Activated CD4-positive, alpha-beta T cell treated with anti-CD3 and anti-CD28 coated beads for 1 hour (primary cell): ENCODE measurements around the gene FREM1.

ENCODE experiments used
- DNase-seq: peaks from one replicate; pipeline ENCODE4 v3.0.0-alpha.2; 2020

The FREM1 gene

DNA sequence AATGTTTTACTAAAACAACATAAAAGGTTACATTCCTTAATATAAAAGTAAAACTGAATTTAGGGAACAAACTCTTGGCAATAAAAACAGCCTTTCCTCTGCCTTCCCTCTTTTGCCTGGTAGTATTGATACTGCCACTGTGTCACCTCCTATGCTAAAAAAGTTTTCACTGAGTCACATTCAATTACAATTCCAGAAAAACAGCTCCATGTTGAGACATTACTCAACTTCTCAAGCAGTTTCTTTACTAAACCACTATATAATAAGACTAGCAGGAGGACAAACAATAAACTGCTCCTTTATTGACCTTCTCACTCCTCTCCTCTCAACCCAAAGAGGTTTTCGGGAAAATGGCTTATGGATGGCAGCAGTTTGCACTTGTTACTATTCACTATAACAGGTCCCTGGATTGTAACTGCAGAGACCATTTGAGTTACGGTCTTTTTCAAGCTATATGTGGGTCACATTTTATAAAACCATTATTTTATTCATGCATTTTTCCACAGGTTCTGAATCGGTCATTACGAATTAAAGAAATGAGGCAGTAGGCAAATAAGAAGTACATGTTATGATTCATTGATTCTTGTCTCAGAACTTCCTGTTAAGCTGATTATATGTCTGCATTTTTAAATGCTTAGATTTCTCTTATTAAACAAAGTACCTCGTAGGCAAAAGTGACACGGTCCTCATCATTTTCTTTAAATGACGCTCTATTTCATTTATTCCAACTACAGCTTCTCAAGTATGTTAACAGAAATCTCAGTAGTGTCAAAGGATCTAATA is 219.1 kb downstream of the FREM1 start:
- DNase-seq: no peak

DNA sequence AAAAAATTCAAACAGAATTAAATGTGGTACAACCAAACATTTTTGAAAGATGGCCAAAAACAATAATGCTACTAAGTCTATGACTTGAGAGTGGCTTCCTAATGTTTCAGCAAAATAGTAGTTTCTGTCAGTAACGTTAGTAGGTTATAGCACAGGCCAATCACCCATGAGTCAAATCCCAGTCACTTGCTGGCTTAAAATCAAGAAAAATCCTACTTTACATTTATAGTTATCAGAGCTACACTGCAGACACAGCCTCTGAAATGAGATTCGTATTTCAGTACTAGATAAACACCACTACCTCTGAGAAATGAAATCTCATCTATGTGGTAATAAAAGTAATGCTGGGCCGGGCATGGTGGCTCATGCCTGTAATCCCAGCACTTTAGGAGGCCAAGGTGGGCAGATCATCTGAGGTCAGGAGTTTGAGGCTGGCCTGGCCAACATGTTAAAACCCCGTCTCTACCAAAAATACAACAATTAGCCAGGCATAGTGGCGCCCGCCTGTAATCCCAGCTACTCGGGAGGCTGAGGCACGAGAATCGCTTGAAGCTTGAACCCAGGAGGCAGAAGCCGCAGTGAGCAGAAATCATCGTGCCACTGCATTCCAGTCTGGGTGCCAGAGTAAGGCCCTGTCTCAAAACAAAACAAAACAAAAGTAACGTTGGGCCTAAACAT is 223.0 kb downstream of the FREM1 start:
- no peak for DNase-seq

- no peak for DNase-seq
These were observed 224.1 kb downstream of the FREM1 start for GRCh38 chr9:14686168-14686567.
